ENCODE data around the gene SLC1A5. TPM values are rescaled to one million over a fixed set of nuclear protein-coding genes. Genes with fewer than 3 reads are reported as not detected.

SLC1A5 gene
- total and polyA plus RNA-seq, 9 donors = 13.9 to 29.7 (median 24.6) TPM

- Histone ChIP-seq H3K4me3 (ENCODE audit: low read length) (no peak overlapping the region), H3K27me3 (ENCODE audit: control insufficient read depth, insufficient read depth, low read length) (no peaks in the 10 kb centered on the region), H3K4me1 (ENCODE audit: control insufficient read depth, insufficient read depth, low read length) (peaks cover 14% of the 10 kb centered on the region), H3K36me3 (ENCODE audit: control insufficient read depth, insufficient read depth, low read length) (peaks cover 24% of the 10 kb centered on the region), H3K9me3 (replicated peaks; ENCODE audit: control insufficient read depth, low read depth, low read length) (no peaks in the 10 kb centered on the region), H3K27ac (ENCODE audit: low read length) (no peak overlapping the region)
- DNase-seq = no peak
- WGBS (ENCODE audit: insufficient coverage) = no CpG with 5 or more reads among the region's 6 CpGs
Observed at GRCh38 chr19:46759206-46759605, 29.2 kb downstream of the SLC1A5 start.

DNA sequence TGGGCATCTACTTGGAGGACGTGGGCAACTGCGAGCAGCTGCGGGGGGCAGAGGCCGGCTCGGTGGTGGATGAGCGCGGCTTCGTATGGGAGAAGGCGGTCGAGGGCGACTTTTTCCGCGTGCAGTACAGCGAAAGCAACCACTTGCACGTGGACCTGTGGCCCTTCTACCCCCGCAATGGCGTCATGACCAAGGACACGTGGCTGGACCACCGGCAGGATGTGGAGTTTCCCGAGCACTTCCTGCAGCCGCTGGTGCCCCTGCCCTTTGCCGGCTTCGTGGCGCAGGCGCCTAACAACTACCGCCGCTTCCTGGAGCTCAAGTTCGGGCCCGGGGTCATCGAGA lies 31.9 kb downstream of the SLC1A5 start:
- Histone ChIP-seq H3K27ac (ENCODE audit: low read length) (no peak overlapping the region), H3K36me3 (ENCODE audit: control insufficient read depth, insufficient read depth, low read length) (peaks cover 32% of the 10 kb centered on the region), H3K4me3 (ENCODE audit: low read length) (no peak overlapping the region), H3K27me3 (ENCODE audit: control insufficient read depth, insufficient read depth, low read length) (no peaks in the 10 kb centered on the region), H3K4me1 (ENCODE audit: control insufficient read depth, insufficient read depth, low read length) (peaks cover 14% of the 10 kb centered on the region), H3K9me3 (replicated peaks; ENCODE audit: control insufficient read depth, low read depth, low read length) (no peaks in the 10 kb centered on the region)
- 71% methylated on average over 30 of the region's 30 CpGs for WGBS (ENCODE audit: insufficient coverage)
- DNase-seq = no peak

DNA sequence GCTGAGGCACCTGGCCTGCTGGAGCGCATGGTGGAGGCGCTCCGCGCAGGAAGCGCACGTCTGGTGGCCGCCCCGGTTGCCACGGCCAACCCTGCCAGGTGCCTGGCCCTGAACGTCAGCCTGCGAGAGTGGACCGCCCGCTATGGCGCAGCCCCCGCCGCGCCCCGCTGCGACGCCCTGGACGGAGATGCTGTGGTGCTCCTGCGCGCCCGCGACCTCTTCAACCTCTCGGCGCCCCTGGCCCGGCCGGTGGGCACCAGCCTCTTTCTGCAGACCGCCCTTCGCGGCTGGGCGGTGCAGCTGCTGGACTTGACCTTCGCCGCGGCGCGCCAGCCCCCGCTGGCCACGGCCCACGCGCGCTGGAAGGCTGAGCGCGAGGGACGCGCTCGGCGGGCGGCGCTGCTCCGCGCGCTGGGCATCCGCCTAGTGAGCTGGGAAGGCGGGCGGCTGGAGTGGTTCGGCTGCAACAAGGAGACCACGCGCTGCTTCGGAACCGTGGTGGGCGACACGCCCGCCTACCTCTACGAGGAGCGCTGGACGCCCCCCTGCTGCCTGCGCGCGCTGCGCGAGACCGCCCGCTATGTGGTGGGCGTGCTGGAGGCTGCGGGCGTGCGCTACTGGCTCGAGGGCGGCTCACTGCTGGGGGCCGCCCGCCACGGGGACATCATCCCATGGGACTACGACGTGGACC lies 32.4 kb downstream of the SLC1A5 start:
- DNase-seq = no peak
- Histone ChIP-seq H3K27ac (ENCODE audit: low read length) (no peak overlapping the region), H3K4me1 (ENCODE audit: control insufficient read depth, insufficient read depth, low read length) (peaks cover 14% of the 10 kb centered on the region), H3K9me3 (replicated peaks; ENCODE audit: control insufficient read depth, low read depth, low read length) (no peaks in the 10 kb centered on the region), H3K36me3 (ENCODE audit: control insufficient read depth, insufficient read depth, low read length) (peaks cover 33% of the 10 kb centered on the region), H3K4me3 (ENCODE audit: low read length) (no peak overlapping the region), H3K27me3 (ENCODE audit: control insufficient read depth, insufficient read depth, low read length) (no peaks in the 10 kb centered on the region)
- WGBS (ENCODE audit: insufficient coverage) = 83% methylated on average over 86 of the region's 86 CpGs

- H3K9me3 ChIP-seq (replicated peaks; ENCODE audit: control insufficient read depth, low read depth, low read length) = no peaks in the 10 kb centered on the region
- H3K27me3 ChIP-seq (ENCODE audit: control insufficient read depth, insufficient read depth, low read length) = no peaks in the 10 kb centered on the region
- peaks cover 41% of the 10 kb centered on the region for H3K36me3 ChIP-seq (ENCODE audit: control insufficient read depth, insufficient read depth, low read length)
- WGBS (ENCODE audit: insufficient coverage) = 74% methylated on average over 38 of the region's 39 CpGs
- peaks cover 14% of the 10 kb centered on the region for H3K4me1 ChIP-seq (ENCODE audit: control insufficient read depth, insufficient read depth, low read length)
- no peak overlapping the region for H3K4me3 ChIP-seq (ENCODE audit: low read length)
- H3K27ac ChIP-seq (ENCODE audit: low read length) = no peak overlapping the region
- peak; percentile 29 for DNase-seq
Observed at GRCh38 chr19:46755077-46755852, 33.1 kb downstream of the SLC1A5 start.

DNA sequence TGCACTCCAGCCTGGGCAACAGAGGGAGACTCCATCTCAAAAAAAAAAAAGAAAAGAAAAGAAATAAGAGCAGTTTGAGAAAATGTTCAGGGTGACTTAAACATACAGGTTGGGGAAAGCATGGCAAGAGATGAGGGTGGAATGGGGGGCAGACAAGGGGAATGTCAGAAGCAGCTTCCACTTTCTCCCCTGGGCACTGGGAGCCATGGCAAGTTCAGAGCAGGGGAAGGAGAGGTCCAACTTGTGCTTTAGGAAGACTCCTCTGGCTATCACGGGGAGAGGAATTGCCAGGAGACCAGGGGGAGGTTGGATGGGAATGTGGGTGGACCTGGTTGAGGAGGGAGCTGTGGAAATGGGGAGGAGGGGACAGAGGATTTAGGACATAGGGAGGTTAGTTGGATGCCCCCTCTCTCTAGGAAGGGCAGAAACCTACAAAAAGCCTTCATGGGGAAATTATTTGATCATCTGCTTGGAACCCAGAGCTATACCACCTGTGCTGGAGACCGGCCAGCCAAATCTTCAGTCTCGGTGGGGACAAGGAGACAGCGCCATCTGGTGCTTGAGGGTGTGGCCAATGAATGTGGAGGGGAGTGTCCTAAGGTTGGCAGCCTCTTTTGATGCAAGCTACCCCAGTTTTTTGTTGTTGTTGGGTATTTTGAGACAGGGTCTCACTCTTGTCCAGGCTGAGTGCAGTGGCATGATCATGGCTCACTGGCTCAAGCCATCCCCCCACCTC lies 34.8 kb downstream of the SLC1A5 start:
- Histone ChIP-seq H3K9me3 (replicated peaks; ENCODE audit: control insufficient read depth, low read depth, low read length) (no peaks in the 10 kb centered on the region), H3K4me3 (ENCODE audit: low read length) (no peak overlapping the region), H3K27ac (ENCODE audit: low read length) (no peak overlapping the region), H3K4me1 (ENCODE audit: control insufficient read depth, insufficient read depth, low read length) (peaks cover 10% of the 10 kb centered on the region), H3K27me3 (ENCODE audit: control insufficient read depth, insufficient read depth, low read length) (no peaks in the 10 kb centered on the region), H3K36me3 (ENCODE audit: control insufficient read depth, insufficient read depth, low read length) (peaks cover 54% of the 10 kb centered on the region)
- DNase-seq = peak; percentile 54
- 5% methylated on average over 3 of the region's 4 CpGs for WGBS (ENCODE audit: insufficient coverage)

GRCh38 chr19:46748325-46749109 lies 39.9 kb downstream of the SLC1A5 start:
- Histone ChIP-seq H3K9me3 (replicated peaks; ENCODE audit: control insufficient read depth, low read depth, low read length) (no peaks in the 10 kb centered on the region), H3K36me3 (ENCODE audit: control insufficient read depth, insufficient read depth, low read length) (peaks cover 41% of the 10 kb centered on the region), H3K4me3 (ENCODE audit: low read length) (no peak overlapping the region), H3K27me3 (ENCODE audit: control insufficient read depth, insufficient read depth, low read length) (no peaks in the 10 kb centered on the region), H3K27ac (ENCODE audit: low read length) (no peak overlapping the region), H3K4me1 (ENCODE audit: control insufficient read depth, insufficient read depth, low read length) (peaks cover 19% of the 10 kb centered on the region)
- 92% methylated on average over 2 of the region's 21 CpGs for WGBS (ENCODE audit: insufficient coverage)
- DNase-seq = peak; percentile 52

GRCh38 chr19:46746281-46747057 lies 41.9 kb downstream of the SLC1A5 start, which contains the start of gene STRN4:
Gene STRN4 (minus strand): TSS chr19:46746450. CDS start chr19:46746430, 20 bp downstream.
- DNase-seq = peak; percentile 76
- peaks cover 25% of the 10 kb centered on the region for H3K4me1 ChIP-seq (ENCODE audit: control insufficient read depth, insufficient read depth, low read length)
- 0% methylated on average over 41 of the region's 74 CpGs for WGBS (ENCODE audit: insufficient coverage)

DNA sequence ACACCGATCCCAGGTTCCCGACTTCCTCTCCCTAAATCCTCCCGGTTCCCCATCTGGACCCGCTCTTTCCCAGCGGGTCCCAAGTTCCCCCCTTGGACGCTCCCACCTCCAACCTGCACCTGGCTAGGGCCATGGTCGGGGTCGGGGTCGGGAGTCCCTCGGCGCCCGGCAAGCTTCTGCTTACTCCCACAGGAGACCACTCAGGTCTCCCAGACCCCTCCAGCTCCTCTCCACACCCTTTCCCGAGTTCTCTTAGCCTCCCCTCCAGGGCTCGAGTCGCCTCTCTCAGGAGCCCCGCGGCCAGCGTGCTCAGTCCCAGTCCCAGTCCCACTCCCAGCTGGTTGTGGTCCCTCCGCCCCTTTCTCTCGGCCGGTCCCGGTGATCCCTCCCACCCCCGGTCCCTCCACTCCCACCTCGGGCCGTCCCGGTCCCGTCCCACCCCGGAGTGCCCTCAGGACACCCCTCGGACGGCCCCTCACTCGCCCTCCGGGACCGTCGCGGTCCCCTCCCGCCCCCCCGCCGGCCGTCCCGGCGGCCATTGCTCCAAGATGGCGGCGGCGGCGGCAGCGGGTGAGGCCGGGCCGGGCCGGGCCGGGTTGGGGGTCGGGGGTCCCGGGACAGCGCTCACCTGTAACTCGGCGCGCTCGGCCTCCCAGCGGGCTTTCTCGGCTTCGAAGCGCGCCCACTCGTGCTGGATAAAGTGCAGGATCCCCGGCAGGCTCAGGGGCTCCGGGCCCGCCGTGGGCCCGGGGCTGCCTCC lies 42.7 kb downstream of the SLC1A5 start, which contains the start of gene FKRP:
TSS of gene FKRP (plus strand) at position 537 of the 760 bp plus-strand sequence. CDS start 9,394 bp downstream, outside the sequence.
- H3K4me1 ChIP-seq (ENCODE audit: control insufficient read depth, insufficient read depth, low read length) = peaks cover 27% of the 10 kb centered on the region

More at GRCh38 chr19:46746281-46747057, 41.9 kb downstream of the SLC1A5 start, which contains the start of gene STRN4:
- peak within 1 kb of the TSS; percentile 65 for H3K27ac ChIP-seq (ENCODE audit: low read length)
- H3K27me3 ChIP-seq (ENCODE audit: control insufficient read depth, insufficient read depth, low read length) = no peaks in the 10 kb centered on the region
- H3K9me3 ChIP-seq (replicated peaks; ENCODE audit: control insufficient read depth, low read depth, low read length) = no peaks in the 10 kb centered on the region
- H3K4me3 ChIP-seq (ENCODE audit: low read length) = peak within 1 kb of the TSS; percentile 94
- H3K36me3 ChIP-seq (ENCODE audit: control insufficient read depth, insufficient read depth, low read length) = peaks cover 38% of the 10 kb centered on the region

More for the DNA sequence above, 42.7 kb downstream of the SLC1A5 start, which contains the start of gene FKRP:
- under 1% methylated on average over 60 of the region's 68 CpGs for WGBS (ENCODE audit: insufficient coverage)
- H3K4me3 ChIP-seq (ENCODE audit: low read length) = peak within 1 kb of the TSS; percentile 94
- H3K27me3 ChIP-seq (ENCODE audit: control insufficient read depth, insufficient read depth, low read length) = no peaks in the 10 kb centered on the region
- H3K36me3 ChIP-seq (ENCODE audit: control insufficient read depth, insufficient read depth, low read length) = peaks cover 40% of the 10 kb centered on the region
- peak; percentile 57 for DNase-seq
- H3K27ac ChIP-seq (ENCODE audit: low read length) = peak within 1 kb of the TSS; percentile 65
- no peaks in the 10 kb centered on the region for H3K9me3 ChIP-seq (replicated peaks; ENCODE audit: control insufficient read depth, low read depth, low read length)

Data from muscle of leg (tissue), 11 donors.